IMR-90 (cell line): Measurements from ENCODE around the gene NPIPB8. TPM values are rescaled to one million over a fixed set of nuclear protein-coding genes. Genes with fewer than 3 reads are reported as not detected.
"Not testable (repeated sequence)": the region's sequence is repeated elsewhere in the genome, so short reads cannot be mapped to it uniquely, and the experiment has no call there.

Source experiments
- ATAC-seq: fragments of 200-7000 bp; cut with Tn5 transposase; 2 replicates; pipeline ENCODE4 v1.9.1; 2020; ENCODE audit warnings: low read depth, mild to moderate bottlenecking, moderate library complexity
- BruUV-seq: library from RNA; stranded (reverse); fragments of 400-500 nt; replicated peaks from 2 replicates; lab custom pipeline; 2021; lab: Mats Ljungman, UMichigan
- CTCF ChIA-PET: fragments of 300-600 bp; formaldehyde crosslinking; extraction: SDS; loops from one replicate; lab custom pipeline; 2021; ENCODE audit warnings: antibody characterized with exemption; lab: Yijun Ruan, JAX
- POLR2A ChIA-PET: fragments of 300-600 bp; sonication (Branson Sonifier 250); formaldehyde crosslinking; loops from one replicate; lab custom pipeline; 2022; ENCODE audit warnings: antibody characterized with exemption; ENCODE audit not compliant: unreplicated experiment; lab: Charles Lee
- DNase-seq: peaks from one replicate; pipeline ENCODE4 v3.0.0; 2013
- H2AFZ ChIP-seq: replicated peaks from 2 replicates; pipeline ENCODE3; 2013; ENCODE audit warnings: low read length, mild to moderate bottlenecking; ENCODE audit not compliant: poor library complexity
- H2AK5ac ChIP-seq: 2 replicates; pipeline ENCODE4 v1.6.1; 2013; ENCODE audit warnings: low read depth, low read length, inconsistent platforms
- H2AK9ac ChIP-seq: replicated peaks from 2 replicates; pipeline ENCODE3; 2013; ENCODE audit warnings: mild to moderate bottlenecking, low read depth, low read length, moderate library complexity; ENCODE audit not compliant: poor library complexity
- H2BK120ac ChIP-seq: 2 replicates; pipeline ENCODE4 v1.6.1; 2013; ENCODE audit warnings: low read depth, low read length, inconsistent platforms
- H2BK15ac ChIP-seq: 3 replicates; pipeline ENCODE4 v1.6.1; 2013; ENCODE audit warnings: low read depth, low read length, inconsistent platforms
- H2BK20ac ChIP-seq: 2 replicates; pipeline ENCODE4 v1.6.1; 2013; ENCODE audit warnings: low read depth, mild to moderate bottlenecking, inconsistent platforms, low read length, moderate library complexity
- H2BK5ac ChIP-seq: 2 replicates; pipeline ENCODE4 v1.6.1; 2013; ENCODE audit warnings: mild to moderate bottlenecking, low read depth, low read length, inconsistent platforms; ENCODE audit not compliant: poor library complexity, severe bottlenecking
- H3K14ac ChIP-seq: replicated peaks from 2 replicates; pipeline ENCODE4 v1.6.1; 2013; ENCODE audit warnings: low read depth, low read length, inconsistent platforms
- H3K18ac ChIP-seq: 2 replicates; pipeline ENCODE4 v1.6.1; 2013; ENCODE audit warnings: low read depth, low read length, control low read depth
- H3K23ac ChIP-seq: 2 replicates; pipeline ENCODE4 v1.6.1; 2013; ENCODE audit warnings: low read depth, low read length, inconsistent platforms
- H3K27ac ChIP-seq: 2 replicates; pipeline ENCODE4 v1.5.1; 2013; ENCODE audit warnings: mild to moderate bottlenecking, control low read depth, low read length; ENCODE audit not compliant: insufficient read depth
- H3K27me3 ChIP-seq: 2 replicates; pipeline ENCODE4 v1.6.1; 2013; ENCODE audit warnings: low read length; ENCODE audit not compliant: control insufficient read depth, insufficient read depth
- H3K36me3 ChIP-seq: 2 replicates; pipeline ENCODE4 v1.6.1; 2013; ENCODE audit warnings: low read length, mixed read lengths; ENCODE audit not compliant: control insufficient read depth, insufficient read depth
- H3K4ac ChIP-seq: 2 replicates; pipeline ENCODE4 v1.6.1; 2013; ENCODE audit warnings: low read depth, low read length, inconsistent platforms
- H3K4me1 ChIP-seq: 2 replicates; pipeline ENCODE4 v1.6.1; 2013; ENCODE audit warnings: low read length, mixed read lengths; ENCODE audit not compliant: control insufficient read depth, insufficient read depth
- H3K4me2 ChIP-seq: 2 replicates; pipeline ENCODE4 v1.6.1; 2013; ENCODE audit warnings: low read depth, mild to moderate bottlenecking, control low read depth, low read length, moderate library complexity
- H3K4me3 ChIP-seq: 2 replicates; pipeline ENCODE4 v1.5.1; 2013; ENCODE audit warnings: low read depth, mild to moderate bottlenecking, control low read depth, low read length, moderate library complexity; ENCODE audit not compliant: insufficient read depth
- H3K56ac ChIP-seq: 2 replicates; pipeline ENCODE4 v1.6.1; 2013; ENCODE audit warnings: low read length, inconsistent platforms; ENCODE audit not compliant: insufficient read depth; ENCODE audit errors: extremely low read depth
- H3K79me1 ChIP-seq, 2 experiments: 2 replicates each; pipeline ENCODE4 v1.6.1; 2013; ENCODE audit warnings: low read length in 2 of 2, inconsistent platforms in 1 of 2, low read depth in 1 of 2
- H3K9ac ChIP-seq: 2 replicates; pipeline ENCODE4 v1.6.1; 2013; ENCODE audit warnings: low read depth, low read length, control low read depth
- H3K9me1 ChIP-seq: 2 replicates; pipeline ENCODE4 v1.6.1; 2013; ENCODE audit warnings: low read length, inconsistent platforms; ENCODE audit not compliant: insufficient read depth
- H3K9me3 ChIP-seq: 2 replicates; pipeline ENCODE4 v1.6.1; 2013; ENCODE audit warnings: low read length; ENCODE audit not compliant: control insufficient read depth, insufficient read depth
- H4K20me1 ChIP-seq: 2 replicates; pipeline ENCODE4 v1.6.1; 2013; ENCODE audit warnings: low read length, inconsistent platforms; ENCODE audit not compliant: insufficient read depth
- H4K5ac ChIP-seq: 2 replicates; pipeline ENCODE4 v1.6.1; 2013; ENCODE audit warnings: mild to moderate bottlenecking, low read depth, low read length, control low read depth
- H4K8ac ChIP-seq, 2 experiments: 2 replicates each; pipeline ENCODE4 v1.6.1; 2013; ENCODE audit warnings: low read depth in 2 of 2, low read length in 2 of 2, control low read depth in 1 of 2, inconsistent platforms in 1 of 2
- H4K91ac ChIP-seq: 2 replicates; pipeline ENCODE4 v1.6.1; 2013; ENCODE audit warnings: low read depth, low read length, inconsistent platforms; ENCODE audit not compliant: insufficient read depth
- WGBS, 2 experiments: methylation state at CpG; one replicate each; pipeline versions ENCODE4 v1.1.5 to v1.1.7; 2013; ENCODE audit warnings: missing lambda C conversion rate in 2 of 2; ENCODE audit not compliant: insufficient read length in 1 of 2; ENCODE audit errors: extremely low coverage in 2 of 2; 5-methylcytosine and 5-hydroxymethylcytosine counted together
- dilution Hi-C: fragments of 300-500 bp; cut with HindIII; formaldehyde crosslinking; loops from one replicate; pipeline ENCODE4 v1.14.3; 2018; ENCODE audit warnings: low sequenced_read_pairs; ENCODE audit not compliant: unreplicated experiment
- in situ Hi-C: fragments of 300-500 bp; cut with MboI; formaldehyde crosslinking; loops from 3 replicates; pipeline ENCODE4 v1.14.3; 2019; ENCODE audit warnings: low sequenced_read_pairs, inconsistent platforms, mixed read lengths
- intact Hi-C: fragments of 100-400 bp; cut with micrococcal nuclease; formaldehyde crosslinking; loops from 2 replicates; pipeline ENCODE4 v1.10.0; 2022
- polyA plus RNA-seq, 3 experiments: library from polyadenylated mRNA; depleted of rRNA; stranded (reverse); fragments of >200 nt; gene quantifications; 2 replicates each; pipeline ENCODE4 v1.2.3, GENCODE V29; 2012; ENCODE audit warnings: low replicate concordance in 1 of 3
- total RNA-seq: library from RNA; depleted of rRNA; stranded (reverse); fragments of >200 nt; gene quantifications from 2 replicates; pipeline ENCODE4 v1.2.3, GENCODE V29; 2012

The NPIPB8 gene
- total and polyA plus RNA-seq, 2 of the 4 experiments (the other 2 are of a cell fraction), result not detected

DNA sequence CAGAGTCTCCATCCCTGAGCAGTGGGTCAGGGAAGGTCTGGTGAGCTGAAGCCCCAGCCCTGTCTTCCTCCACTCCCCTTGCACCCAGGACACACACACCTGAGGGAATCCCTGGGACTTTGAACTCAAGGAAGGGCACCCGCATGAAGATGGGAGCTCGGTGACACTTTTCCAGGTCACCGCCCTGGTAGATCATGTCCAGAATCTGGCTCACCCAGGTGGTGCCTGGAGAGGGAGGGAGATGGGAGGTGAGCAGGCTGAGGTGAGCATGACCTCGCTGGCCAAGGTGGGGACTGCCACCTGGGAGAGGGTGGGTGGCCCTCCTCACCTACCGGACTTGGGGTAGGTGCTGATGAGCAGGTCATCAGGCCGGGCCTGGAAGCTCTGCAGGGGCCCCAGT, 42.4 kb upstream of the NPIPB8 start:
- H4K5ac ChIP-seq, H3K9me3 ChIP-seq, H4K20me1 ChIP-seq, H2BK5ac ChIP-seq, H3K4me3 ChIP-seq, H3K23ac ChIP-seq, H2BK15ac ChIP-seq, H2AFZ ChIP-seq, H3K79me1 ChIP-seq, H2BK20ac ChIP-seq, H3K36me3 ChIP-seq, H3K14ac ChIP-seq, H3K4me2 ChIP-seq, H3K4me1 ChIP-seq, ATAC-seq, H3K18ac ChIP-seq, H3K9me1 ChIP-seq, CTCF ChIA-PET, H3K9ac ChIP-seq, H4K91ac ChIP-seq, H3K27ac ChIP-seq, H3K27me3 ChIP-seq, POLR2A ChIA-PET, H2AK9ac ChIP-seq, in situ Hi-C loops, H2BK120ac ChIP-seq, DNase-seq, BruUV-seq, H4K8ac ChIP-seq, intact Hi-C loops, H2AK5ac ChIP-seq, H3K56ac ChIP-seq, H3K4ac ChIP-seq, dilution Hi-C loops: not testable (repeated sequence)
- WGBS, 2 experiments, result no CpG with 5 or more reads among the region's 6 CpGs
